B cell (primary cell): Measurements from ENCODE around the gene ANKS1B. TPM values are rescaled to one million over a fixed set of nuclear protein-coding genes. Genes with fewer than 3 reads are reported as not detected.

Source experiments
- ATAC-seq: fragments of 200-7000 bp; cut with Tn5 transposase; one replicate; pipeline ENCODE4 v1.10.0; 2021; ENCODE audit warnings: low read depth, mild to moderate bottlenecking, moderate number of reproducible peaks, moderate library complexity
- CTCF ChIA-PET: fragments of 350-600 bp; sonication (Branson Sonifier 250); formaldehyde crosslinking; loops from one replicate; lab custom pipeline; 2021; ENCODE audit warnings: antibody characterized with exemption, inconsistent platforms; lab: Charles Lee
- POLR2A ChIA-PET: fragments of 350-600 bp; sonication (Branson Sonifier 250); formaldehyde crosslinking; loops from one replicate; lab custom pipeline; 2021; ENCODE audit warnings: antibody characterized with exemption; lab: Charles Lee
- DNase-seq: peaks from one replicate; pipeline ENCODE4 v3.0.0; 2013
- H2AFZ ChIP-seq: 2 replicates; pipeline ENCODE4 v1.6.1; 2012; ENCODE audit warnings: mild to moderate bottlenecking, low read depth, low read length; ENCODE audit not compliant: insufficient read depth, poor library complexity, severe bottlenecking
- H3K27ac ChIP-seq, 2 donors: 1 replicate in 1 of 2; 2 replicates in 1 of 2; pipeline ENCODE4 v1.5.1; 2012 to 2013; ENCODE audit warnings: low read length in 2 of 2, mild to moderate bottlenecking in 2 of 2, moderate library complexity in 1 of 2
- H3K27me3 ChIP-seq, 4 experiments: fragments of 200-600 bp in 1 of 4; sonication (generic) in 1 of 4; replicated peaks in 1 of 4; 1 replicate in 2 of 4; 2 replicates in 2 of 4; pipeline versions ENCODE4 v1.6.1 to v1.7.0; 2013 to 2016; ENCODE audit warnings: low read length in 3 of 4, mild to moderate bottlenecking in 2 of 4, mixed read lengths in 1 of 4, moderate library complexity in 1 of 4; ENCODE audit not compliant: insufficient read depth in 4 of 4, control insufficient read depth in 3 of 4; ENCODE audit errors: control extremely low read depth in 1 of 4
- H3K36me3 ChIP-seq, 2 experiments: replicated peaks in 1 of 2; 1 replicate in 1 of 2; 2 replicates in 1 of 2; pipeline versions ENCODE4 v1.6.1 to v1.7.1; 2013; ENCODE audit warnings: low read length in 1 of 2; ENCODE audit not compliant: insufficient read depth in 2 of 2, control insufficient read depth in 1 of 2; ENCODE audit errors: control extremely low read depth in 1 of 2, extremely low read depth in 1 of 2
- H3K4me1 ChIP-seq, 2 donors: fragments of 200-600 bp in 1 of 2; sonication (generic) in 1 of 2; 1 replicate in 1 of 2; 2 replicates in 1 of 2; pipeline versions ENCODE4 v1.5.1 to v1.6.1; 2013 to 2017; ENCODE audit warnings: low read length in 2 of 2; ENCODE audit not compliant: control insufficient read depth in 2 of 2, insufficient read depth in 2 of 2
- H3K4me2 ChIP-seq: replicated peaks from 2 replicates; pipeline ENCODE3; 2012; ENCODE audit warnings: mild to moderate bottlenecking, low read depth, low read length; ENCODE audit not compliant: poor library complexity, severe bottlenecking
- H3K4me3 ChIP-seq, 5 experiments: fragments of 200-600 bp in 1 of 5; sonication (generic) in 1 of 5; 1 replicate in 3 of 5; 2 replicates in 2 of 5; pipeline versions ENCODE4 v1.5.1 to v1.7.0; 2011 to 2016; ENCODE audit warnings: low read length in 4 of 5, mild to moderate bottlenecking in 4 of 5, low read depth in 2 of 5, control low read depth in 1 of 5, moderate library complexity in 1 of 5; ENCODE audit not compliant: insufficient read depth in 1 of 5; ENCODE audit errors: control extremely low read depth in 1 of 5, extremely low read depth in 1 of 5
- H3K79me2 ChIP-seq: fragments of 200-600 bp; sonication (generic); one replicate; pipeline ENCODE4 v1.6.0; 2016; ENCODE audit warnings: low read length; ENCODE audit not compliant: control insufficient read depth, insufficient read depth
- H3K9ac ChIP-seq: fragments of 200-600 bp; sonication (generic); 2 replicates; pipeline ENCODE4 v1.6.1; 2017; ENCODE audit warnings: mild to moderate bottlenecking, low read length, moderate library complexity
- H3K9me3 ChIP-seq, 3 donors: one replicate each; pipeline versions ENCODE4 v1.6.1 to v1.7.1; 2013; ENCODE audit warnings: low read length in 2 of 3; ENCODE audit not compliant: control insufficient read depth in 2 of 3, insufficient read depth in 1 of 3; ENCODE audit errors: control extremely low read depth in 1 of 3
- H4K20me1 ChIP-seq: 2 replicates; pipeline ENCODE4 v1.6.0; 2012; ENCODE audit warnings: mild to moderate bottlenecking, low read length; ENCODE audit not compliant: insufficient read depth, control insufficient read depth, poor library complexity, severe bottlenecking
- H3K27ac Mint-ChIP-seq: one replicate; pipeline ENCODE4 v1.8.0; 2021; ENCODE audit warnings: mixed read lengths
- H3K27me3 Mint-ChIP-seq: one replicate; pipeline ENCODE4 v1.8.0; 2021; ENCODE audit warnings: mixed read lengths
- H3K4me1 Mint-ChIP-seq: one replicate; pipeline ENCODE4 v1.8.0; 2021; ENCODE audit warnings: mixed read lengths
- H3K4me3 Mint-ChIP-seq: one replicate; pipeline ENCODE4 v1.8.0; 2021; ENCODE audit warnings: mixed read lengths
- H3K9me3 Mint-ChIP-seq: one replicate; pipeline ENCODE4 v1.8.0; 2022; ENCODE audit warnings: mixed read lengths; ENCODE audit not compliant: insufficient read depth
- EZH2 ChIP-seq: IDR thresholded peaks from 2 replicates; pipeline ENCODE4 v1.6.1; 2012; ENCODE audit warnings: borderline replicate concordance, low read depth, mild to moderate bottlenecking, moderate library complexity, low read length; ENCODE audit not compliant: insufficient read depth, poor library complexity, severe bottlenecking
- WGBS: methylation state at CpG from one replicate; pipeline ENCODE4 v1.1.5; 2013; ENCODE audit warnings: missing lambda C conversion rate; ENCODE audit not compliant: insufficient coverage; 5-methylcytosine and 5-hydroxymethylcytosine counted together
- intact Hi-C: fragments of 100-400 bp; cut with micrococcal nuclease; formaldehyde crosslinking; loops from one replicate; pipeline ENCODE4 v1.10.0; 2022
- polyA plus RNA-seq: library from polyadenylated mRNA; depleted of rRNA; stranded (reverse); fragments of >200 nt; gene quantifications from 2 replicates; pipeline ENCODE4 v1.2.3, GENCODE V29; 2012
- total RNA-seq, 2 donors: library from RNA; stranded (reverse); fragments of 120-200 nt in 1 of 2; gene quantifications; 1 replicate in 1 of 2; 2 replicates in 1 of 2; pipeline versions ENCODE4 v1.2.3 to v1.2.4, GENCODE V29; 2013 to 2022
- TF ChIP-seq, protein P1 (sequence below): fragments of 200-600 bp; IDR thresholded peaks from one replicate; pipeline ENCODE4 v1.8.0; 2022; ENCODE audit warnings: antibody characterized with exemption, mild to moderate bottlenecking

Gene ANKS1B
- total and polyA plus RNA-seq, 2 donors (not counting 1 experiment from before 2014, with no cell fraction given) = not detected

GRCh38 chr12:100024974-100025555 is 40.3 kb upstream of the ANKS1B start:
- no CpG with 5 or more reads among the region's 2 CpGs for WGBS
- CTCF ChIA-PET = no interaction called here

DNA sequence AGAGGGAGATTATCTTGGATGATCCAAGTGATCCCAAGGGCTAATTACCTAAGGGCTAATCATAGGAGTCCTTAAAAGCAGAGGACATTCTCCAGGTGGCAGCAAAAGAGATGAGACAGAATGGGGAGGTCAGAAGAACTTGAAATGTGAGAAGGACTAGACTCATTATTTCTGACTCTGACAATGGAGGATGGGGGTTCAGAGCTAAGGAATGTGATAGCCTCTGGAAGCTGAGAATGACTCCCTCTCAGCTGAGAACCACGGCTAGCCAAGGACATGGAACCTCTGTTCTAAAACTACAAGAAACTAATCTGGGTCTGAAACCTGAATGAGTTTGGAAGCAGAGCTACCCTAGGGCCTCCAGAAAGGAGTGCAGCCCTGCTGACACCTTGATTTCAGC is 35.6 kb upstream of the ANKS1B start:
- 100% methylated on average over 1 of the region's 1 CpG for WGBS

More at GRCh38 chr12:100024974-100025555, 40.3 kb upstream of the ANKS1B start:
- DNase-seq (no peak), ATAC-seq (no peak)
- POLR2A ChIA-PET = no interaction called here
- Histone ChIP-seq H3K27me3 (no peaks in the 10 kb centered on the region), H3K27ac (no peak overlapping the region), H3K9ac (no peak overlapping the region), H2AFZ (no peak overlapping the region), H3K9me3 (no peaks in the 10 kb centered on the region), H3K79me2 (no peaks in the 10 kb centered on the region), H4K20me1 (no peaks in the 10 kb centered on the region), H3K36me3 (no peaks in the 10 kb centered on the region), H3K4me3 (no peak overlapping the region), H3K4me2 (no peak overlapping the region), H3K4me1 (no peaks in the 10 kb centered on the region)
- intact Hi-C loops = no loop called here
- peaks cover 3% of the 10 kb centered on the region for H3K9me3 Mint-ChIP-seq
- TF ChIP-seq, protein P1, sequence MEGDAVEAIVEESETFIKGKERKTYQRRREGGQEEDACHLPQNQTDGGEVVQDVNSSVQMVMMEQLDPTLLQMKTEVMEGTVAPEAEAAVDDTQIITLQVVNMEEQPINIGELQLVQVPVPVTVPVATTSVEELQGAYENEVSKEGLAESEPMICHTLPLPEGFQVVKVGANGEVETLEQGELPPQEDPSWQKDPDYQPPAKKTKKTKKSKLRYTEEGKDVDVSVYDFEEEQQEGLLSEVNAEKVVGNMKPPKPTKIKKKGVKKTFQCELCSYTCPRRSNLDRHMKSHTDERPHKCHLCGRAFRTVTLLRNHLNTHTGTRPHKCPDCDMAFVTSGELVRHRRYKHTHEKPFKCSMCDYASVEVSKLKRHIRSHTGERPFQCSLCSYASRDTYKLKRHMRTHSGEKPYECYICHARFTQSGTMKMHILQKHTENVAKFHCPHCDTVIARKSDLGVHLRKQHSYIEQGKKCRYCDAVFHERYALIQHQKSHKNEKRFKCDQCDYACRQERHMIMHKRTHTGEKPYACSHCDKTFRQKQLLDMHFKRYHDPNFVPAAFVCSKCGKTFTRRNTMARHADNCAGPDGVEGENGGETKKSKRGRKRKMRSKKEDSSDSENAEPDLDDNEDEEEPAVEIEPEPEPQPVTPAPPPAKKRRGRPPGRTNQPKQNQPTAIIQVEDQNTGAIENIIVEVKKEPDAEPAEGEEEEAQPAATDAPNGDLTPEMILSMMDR = no peak
- TF ChIP-seq EZH2 = no peak
- no peak overlapping the region for H3K4me3 Mint-ChIP-seq
- H3K27ac Mint-ChIP-seq = no peak overlapping the region
- no peaks in the 10 kb centered on the region for H3K4me1 Mint-ChIP-seq
- no peaks in the 10 kb centered on the region for H3K27me3 Mint-ChIP-seq

More for the DNA sequence above, 35.6 kb upstream of the ANKS1B start:
- H3K4me1 ChIP-seq = no peaks in the 10 kb centered on the region
- Mint-ChIP-seq H3K27ac (no peak overlapping the region), H3K27me3 (no peaks in the 10 kb centered on the region), H3K4me3 (no peak overlapping the region), H3K4me1 (no peaks in the 10 kb centered on the region), H3K9me3 (peaks cover 3% of the 10 kb centered on the region)
- H3K4me3 ChIP-seq = no peak overlapping the region
- POLR2A ChIA-PET = no interaction called here
- H3K36me3 ChIP-seq = no peaks in the 10 kb centered on the region
- H3K9me3 ChIP-seq = peaks cover 0 to 2% (median 0%) of the 10 kb centered on the region in 3 donors
- ATAC-seq (no peak), DNase-seq (no peak)
- H4K20me1 ChIP-seq = no peaks in the 10 kb centered on the region
- H3K9ac ChIP-seq = no peak overlapping the region
- H3K27ac ChIP-seq = no peak overlapping the region
- no peak for TF ChIP-seq EZH2
- TF ChIP-seq, protein P1 = no peak
- no peak overlapping the region for H3K4me2 ChIP-seq
- CTCF ChIA-PET = no interaction called here
- no peaks in the 10 kb centered on the region for H3K79me2 ChIP-seq
- no peak overlapping the region for H2AFZ ChIP-seq
- no peaks in the 10 kb centered on the region for H3K27me3 ChIP-seq
- intact Hi-C loops = no loop called here
